Adrenal gland (tissue), 12 donors: ENCODE results near the gene NHERF2. TPM values are rescaled to one million over a fixed set of nuclear protein-coding genes. Genes with fewer than 3 reads are reported as not detected.

Experiments used
- DNase-seq, 7 donors: peaks; one replicate each; pipeline ENCODE4 v3.0.0-alpha.2; 2019 to 2020
- H3K27ac ChIP-seq, 5 donors: fragments of 200-600 bp; sonication (generic) in 4 of 5; 1 replicate in 3 of 5; 2 replicates in 2 of 5; pipeline versions ENCODE4 v1.5.1 to v1.8.0; 2016 to 2020; ENCODE audit warnings: mild to moderate bottlenecking in 1 of 5
- H3K27me3 ChIP-seq: fragments of 200-600 bp; 2 replicates; pipeline ENCODE4 v1.8.0; 2021
- H3K36me3 ChIP-seq, 2 donors: fragments of 200-600 bp; replicated peaks in 1 of 2; 1 replicate in 1 of 2; 2 replicates in 1 of 2; pipeline versions ENCODE4 v1.5.1 to v1.8.0; 2018 to 2022
- H3K4me1 ChIP-seq, 2 donors: fragments of 200-600 bp; replicated peaks in 1 of 2; 1 replicate in 1 of 2; 2 replicates in 1 of 2; pipeline versions ENCODE4 v1.5.1 to v1.8.0; 2018 to 2021
- H3K4me3 ChIP-seq, 4 donors: fragments of 200-600 bp; sonication (generic) in 3 of 4; one replicate each; pipeline ENCODE4 v1.5.1; 2016 to 2018
- H3K9me3 ChIP-seq, 3 donors: fragments of 200-600 bp; sonication (generic) in 1 of 3; replicated peaks in 1 of 3; 1 replicate in 2 of 3; 2 replicates in 1 of 3; pipeline versions ENCODE4 v1.5.1 to v1.8.0; 2016 to 2021
- CTCF ChIP-seq, 6 experiments: fragments of 450-650 bp in 4 of 6; fragments of 200-600 bp in 2 of 6; sonication (generic) in 1 of 6; IDR thresholded peaks; 1 replicate in 5 of 6; 2 replicates in 1 of 6; pipeline versions ENCODE4 v1.5.1 to v1.8.0; 2016 to 2021; ENCODE audit warnings: antibody characterized with exemption in 6 of 6, mild to moderate bottlenecking in 2 of 6, moderate library complexity in 1 of 6
- POLR2A ChIP-seq, 2 donors: fragments of 450-650 bp; IDR thresholded peaks; one replicate each; pipeline ENCODE4 v1.6.1; 2017; ENCODE audit warnings: antibody characterized with exemption in 2 of 2, mild to moderate bottlenecking in 2 of 2, moderate library complexity in 1 of 2
- whole genome bisulfite sequencing, 4 donors: extraction: QIAGEN DNeasy Blood & Tissue Kit in 2 of 4; methylation state at CpG; one replicate each; pipeline versions ENCODE4 v1.1.5 to v1.1.7; 2013 to 2017; 5-methylcytosine and 5-hydroxymethylcytosine counted together
- intact Hi-C, 2 donors: fragments of 100-400 bp; cut with DNase I; formaldehyde crosslinking; loops; one replicate each; pipeline versions ENCODE4 v1.14.1 to v1.15.0; 2022 to 2023
- polyA plus RNA-seq, 3 donors: library from polyadenylated mRNA; stranded (reverse); fragments of 200-250 nt in 2 of 3; fragments of 350-450 nt in 1 of 3; fragmentation: Illumina TruSeq in 1 of 3; extraction: RNeasy Lipid Tissue Mini Kit (QIAGEN cat#74804) in 1 of 3; gene quantifications; one replicate each; pipeline ENCODE4 v1.2.3, GENCODE V29; 2013 to 2014
- total RNA-seq, 9 donors: library from RNA; depleted of rRNA in 4 of 9; stranded (reverse); fragments of >200 nt in 4 of 9; fragments of 120-200 nt in 1 of 9; fragmentation: NEBNext Ultra II Directional in 1 of 9; extraction: Animal tissue kit (Norgen Biotek cat#: 25700) in 1 of 9; gene quantifications; one replicate each; pipeline versions ENCODE4 v1.1.0 to v1.2.4, GENCODE V29; 2013 to 2023
- donor health status: healthy with polysubstance abuse.
- donor health status: Bipolar disorder and iron deficiency.
- donor health status: DM: yes; HTN: yes; CAD: no.
- donor health status: DM: no; HTN: no; CAD: no.
- donor health status: DM: no; HTN: no; CAD: no.
- donor health status: DM: yes; HTN: yes; CAD: no.

The NHERF2 gene
- total and polyA plus RNA-seq, 12 donors = 12.5 to 263 (median 67.7) TPM

GRCh38 chr16:1980770-1981087, 46.0 kb upstream of the NHERF2 start:
- 14 to 35% (median 21%) methylated on average over 9 to 16 of the region's 16 CpGs; no CpG with 5 or more reads in 1 of the 4 donors for WGBS, 4 donors
- peaks cover 0 to 36% of the 10 kb centered on the region in 2 donors for H3K36me3 ChIP-seq

GRCh38 chr16:1981398-1981836, 45.3 kb upstream of the NHERF2 start, which contains the start of gene NOXO1:
Gene NOXO1, minus strand, starts transcription at chr16:1981469. Its CDS starts 290 bp downstream, at chr16:1981179.
- Histone ChIP-seq H3K36me3 (peaks cover 0 to 36% of the 10 kb centered on the region in 2 donors), H3K27ac (no peak within 1 kb of the TSS), H3K4me1 (peaks cover 0 to 18% of the 10 kb centered on the region in 2 donors), H3K4me3 (no peak within 1 kb of the TSS), H3K9me3 (no peaks in the 10 kb centered on the region), H3K27me3 (peaks cover 26% of the 10 kb centered on the region)
- no peak for DNase-seq
- intact Hi-C loops = no loop called here
- WGBS, 4 donors = 29 to 48% (median 38%) methylated on average over 3 to 6 of the region's 6 CpGs
- no peak for TF ChIP-seq POLR2A (IDR thresholded peaks at IDR 0.05)
- no peak for TF ChIP-seq CTCF (IDR thresholded peaks at IDR 0.05)

More at GRCh38 chr16:1980770-1981087, 46.0 kb upstream of the NHERF2 start:
- intact Hi-C loops = no loop called here
- H3K27me3 ChIP-seq = peaks cover 26% of the 10 kb centered on the region
- H3K4me1 ChIP-seq = peaks cover 0 to 18% of the 10 kb centered on the region in 2 donors
- H3K4me3 ChIP-seq = no peak overlapping the region
- no peak for DNase-seq
- no peak overlapping the region for H3K27ac ChIP-seq
- no peak for TF ChIP-seq CTCF (IDR thresholded peaks at IDR 0.05)
- no peak for TF ChIP-seq POLR2A (IDR thresholded peaks at IDR 0.05)
- no peaks in the 10 kb centered on the region for H3K9me3 ChIP-seq

GRCh38 chr16:1982013-1982433, 44.7 kb upstream of the NHERF2 start:
- H3K36me3 ChIP-seq = peaks cover 0 to 36% of the 10 kb centered on the region in 2 donors
- intact Hi-C loops = no loop called here
- H3K9me3 ChIP-seq = no peaks in the 10 kb centered on the region
- H3K4me1 ChIP-seq = peaks cover 0 to 18% of the 10 kb centered on the region in 2 donors
- DNase-seq = no peak
- TF ChIP-seq CTCF (IDR thresholded peaks at IDR 0.05) (no peak), POLR2A (IDR thresholded peaks at IDR 0.05) (no peak)
- H3K27me3 ChIP-seq = peaks cover 26% of the 10 kb centered on the region
- H3K27ac ChIP-seq = no peak overlapping the region
- no peak overlapping the region for H3K4me3 ChIP-seq
- 54 to 72% (median 65%) methylated on average over 4 to 5 of the region's 5 CpGs for WGBS, 4 donors

GRCh38 chr16:1982991-1983543, 43.6 kb upstream of the NHERF2 start:
- H3K27me3 ChIP-seq = peaks cover 26% of the 10 kb centered on the region

More at GRCh38 chr16:1982991-1983543, 43.6 kb upstream of the NHERF2 start:
- Histone ChIP-seq H3K4me3 (peak overlapping the region in 2 of 4 donors; percentile 57 to 74), H3K36me3 (peaks cover 0 to 25% of the 10 kb centered on the region in 2 donors), H3K9me3 (no peaks in the 10 kb centered on the region), H3K27ac (peak overlapping the region in 3 of 5 donors; percentile 11 to 74 (median 71)), H3K4me1 (peaks cover 0 to 18% of the 10 kb centered on the region in 2 donors)
- 24 to 30% (median 25%) methylated on average over 15 to 19 of the region's 19 CpGs for WGBS, 4 donors
- no peak for DNase-seq
- TF ChIP-seq POLR2A (IDR thresholded peaks at IDR 0.05) (no peak), CTCF (IDR thresholded peaks at IDR 0.05) (peak in 1 of 6 experiments; percentile 7)
- intact Hi-C loops = no loop called here
